ENCODE data around the gene DBI. TPM values are rescaled to one million over a fixed set of nuclear protein-coding genes. Genes with fewer than 3 reads are reported as not detected.

Gene DBI
- total and polyA plus RNA-seq, 2 donors (not counting 1 experiment from before 2014, with no cell fraction given) = 128 to 653 TPM

GRCh38 chr2:119387381-119388129, 20.8 kb downstream of the DBI start:
- Histone ChIP-seq H4K20me1 (ENCODE audit: control insufficient read depth, extremely low read depth, insufficient read depth, low read length) (no peaks in the 10 kb centered on the region), H3K4me2 (ENCODE audit: extremely low read depth, insufficient read depth, low read length) (no peak overlapping the region), H3K9ac (ENCODE audit: insufficient read depth, low read length) (no peak overlapping the region), H3K27ac (ENCODE audit: insufficient read depth, low read length) (no peak overlapping the region), H2AFZ (ENCODE audit: low read length) (no peak overlapping the region), H3K36me3 (ENCODE audit: control insufficient read depth, insufficient read depth, low read length) (no peaks in the 10 kb centered on the region), H3K4me3 (replicated peaks in 1 of 4; ENCODE audit: control extremely low read depth in 1 of 4, insufficient read depth in 1 of 4, low read depth in 3 of 4, low read length in 4 of 4) (no peak overlapping the region), H3K9me3 (ENCODE audit: control insufficient read depth, insufficient read depth, low read depth, low read length) (no peaks in the 10 kb centered on the region), H3K79me2 (ENCODE audit: control insufficient read depth, insufficient read depth, low read length) (no peaks in the 10 kb centered on the region), H3K27me3 (ENCODE audit: control insufficient read depth, insufficient read depth, low read length) (peaks cover 5% of the 10 kb centered on the region), H3K4me1 (ENCODE audit: control insufficient read depth, extremely low read depth, insufficient read depth, low read length) (peaks cover 3% of the 10 kb centered on the region)
- peak; percentile 34 to 49 for TF ChIP-seq CTCF (conservative IDR thresholded peaks at IDR 0.05 in 1 of 2, IDR thresholded peaks at IDR 0.05 in 1 of 2; ENCODE audit: low read depth in 1 of 2, low read length in 2 of 2)
- TF ChIP-seq EZH2 (IDR thresholded peaks at IDR 0.05; ENCODE audit: low read length, missing control alignments) = no peak
- peak; percentile 73 to 80 for DNase-seq (ENCODE audit: low read depth in 2 of 2)

DNA sequence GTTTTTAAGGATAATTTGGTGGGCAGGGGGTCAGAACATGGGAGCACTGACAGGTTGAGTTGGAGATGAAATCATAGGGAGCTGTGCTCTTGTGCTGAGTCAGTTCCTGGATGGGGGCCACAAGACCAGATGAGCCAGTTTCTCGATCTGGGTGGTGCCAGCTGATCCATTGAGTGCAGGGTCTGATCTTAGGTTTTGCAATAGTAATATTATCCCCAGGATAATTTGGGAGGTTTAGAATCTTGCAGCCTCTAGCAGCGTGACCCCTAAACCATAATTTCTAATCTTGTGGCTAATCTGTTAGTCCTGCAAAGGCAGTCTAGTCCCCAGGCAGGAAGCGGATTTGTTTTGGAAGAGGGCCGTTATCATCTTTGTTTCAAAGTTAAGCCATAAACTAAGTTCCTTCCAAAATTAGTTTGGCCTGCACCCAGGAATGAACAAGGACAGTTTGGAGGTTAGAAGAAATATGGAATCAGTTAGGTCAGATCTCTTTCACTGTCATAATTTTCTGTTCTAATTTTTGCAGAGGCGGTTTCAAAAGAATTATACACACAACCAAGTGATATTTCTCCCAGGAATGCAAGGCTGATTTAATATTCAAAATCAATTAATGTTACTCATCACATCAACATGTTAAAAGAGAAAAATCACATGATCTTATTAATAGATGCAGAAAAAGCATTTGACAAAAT, 23.0 kb downstream of the DBI start:
- H4K20me1 ChIP-seq (ENCODE audit: control insufficient read depth, extremely low read depth, insufficient read depth, low read length) = no peaks in the 10 kb centered on the region
- peaks cover 3% of the 10 kb centered on the region for H3K4me1 ChIP-seq (ENCODE audit: control insufficient read depth, extremely low read depth, insufficient read depth, low read length)
- H3K27me3 ChIP-seq (ENCODE audit: control insufficient read depth, insufficient read depth, low read length) = no peaks in the 10 kb centered on the region
- H3K36me3 ChIP-seq (ENCODE audit: control insufficient read depth, insufficient read depth, low read length) = no peaks in the 10 kb centered on the region
- no peak overlapping the region for H2AFZ ChIP-seq (ENCODE audit: low read length)
- H3K79me2 ChIP-seq (ENCODE audit: control insufficient read depth, insufficient read depth, low read length) = no peaks in the 10 kb centered on the region
- no peaks in the 10 kb centered on the region for H3K9me3 ChIP-seq (ENCODE audit: control insufficient read depth, insufficient read depth, low read depth, low read length)
- no peak for TF ChIP-seq CTCF (conservative IDR thresholded peaks at IDR 0.05 in 1 of 2, IDR thresholded peaks at IDR 0.05 in 1 of 2; ENCODE audit: low read depth in 1 of 2, low read length in 2 of 2)
- TF ChIP-seq EZH2 (IDR thresholded peaks at IDR 0.05; ENCODE audit: low read length, missing control alignments) = no peak
- no peak overlapping the region for H3K9ac ChIP-seq (ENCODE audit: insufficient read depth, low read length)
- no peak overlapping the region for H3K4me3 ChIP-seq (replicated peaks in 1 of 4; ENCODE audit: control extremely low read depth in 1 of 4, insufficient read depth in 1 of 4, low read depth in 3 of 4, low read length in 4 of 4)
- H3K27ac ChIP-seq (ENCODE audit: insufficient read depth, low read length) = no peak overlapping the region
- DNase-seq (ENCODE audit: low read depth in 2 of 2) = peak; percentile 67 to 76
- peak overlapping the region; percentile 56 for H3K4me2 ChIP-seq (ENCODE audit: extremely low read depth, insufficient read depth, low read length)

DNA sequence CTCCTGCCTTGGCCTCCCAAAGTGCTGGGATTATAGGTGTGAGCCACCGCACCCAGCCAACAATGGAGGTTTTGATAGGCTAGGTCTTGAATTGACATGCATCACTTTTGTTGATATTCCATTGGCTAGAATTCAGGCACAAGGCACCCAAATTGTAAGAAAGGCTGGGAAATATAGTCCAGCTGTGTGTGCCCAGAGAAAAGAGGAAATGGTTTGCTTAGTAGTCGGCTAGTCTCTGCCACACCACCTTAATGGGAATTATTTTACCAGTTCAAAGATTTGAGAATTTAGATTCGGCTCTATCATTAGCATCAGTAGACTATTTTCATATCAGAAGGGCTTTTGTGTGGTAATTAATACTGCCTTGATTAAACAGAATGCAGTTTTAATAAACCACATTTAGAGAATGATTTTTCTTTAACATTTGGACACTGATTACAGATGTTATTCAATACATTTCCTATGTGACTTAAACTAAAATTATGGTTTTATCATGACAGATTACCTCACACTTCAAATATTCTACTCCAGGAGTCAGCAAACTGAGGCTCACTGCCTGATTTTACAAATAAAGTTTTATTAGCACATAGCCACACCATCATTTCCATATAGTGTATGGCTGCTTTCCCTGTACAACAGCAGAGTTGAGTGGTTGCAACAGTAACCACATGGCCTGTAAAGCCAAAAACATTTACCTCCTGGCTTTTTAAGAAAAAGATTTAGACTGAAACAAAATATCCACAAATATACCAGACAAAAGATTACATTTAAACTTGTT, 27.4 kb downstream of the DBI start:
- Histone ChIP-seq H3K27me3 (ENCODE audit: control insufficient read depth, insufficient read depth, low read length) (peaks cover under 1% of the 10 kb centered on the region), H3K9ac (ENCODE audit: insufficient read depth, low read length) (no peak overlapping the region), H4K20me1 (ENCODE audit: control insufficient read depth, extremely low read depth, insufficient read depth, low read length) (no peaks in the 10 kb centered on the region), H3K4me1 (ENCODE audit: control insufficient read depth, extremely low read depth, insufficient read depth, low read length) (no peaks in the 10 kb centered on the region), H2AFZ (ENCODE audit: low read length) (no peak overlapping the region), H3K4me3 (replicated peaks in 1 of 4; ENCODE audit: control extremely low read depth in 1 of 4, insufficient read depth in 1 of 4, low read depth in 3 of 4, low read length in 4 of 4) (no peak overlapping the region), H3K27ac (ENCODE audit: insufficient read depth, low read length) (no peak overlapping the region), H3K4me2 (ENCODE audit: extremely low read depth, insufficient read depth, low read length) (no peak overlapping the region), H3K9me3 (ENCODE audit: control insufficient read depth, insufficient read depth, low read depth, low read length) (no peaks in the 10 kb centered on the region), H3K36me3 (ENCODE audit: control insufficient read depth, insufficient read depth, low read length) (no peaks in the 10 kb centered on the region), H3K79me2 (ENCODE audit: control insufficient read depth, insufficient read depth, low read length) (no peaks in the 10 kb centered on the region)
- no peak for TF ChIP-seq EZH2 (IDR thresholded peaks at IDR 0.05; ENCODE audit: low read length, missing control alignments)
- no peak for TF ChIP-seq CTCF (conservative IDR thresholded peaks at IDR 0.05 in 1 of 2, IDR thresholded peaks at IDR 0.05 in 1 of 2; ENCODE audit: low read depth in 1 of 2, low read length in 2 of 2)
- no peak for DNase-seq (ENCODE audit: low read depth in 2 of 2)

Measured in fibroblast of lung (primary cell).